Measurements from ENCODE around the gene PGGT1B. TPM values are rescaled to one million over a fixed set of nuclear protein-coding genes. Genes with fewer than 3 reads are reported as not detected.
A peak's percentile ranks its signal among the peaks of the same experiment; 100 is the strongest.

The PGGT1B gene
- total RNA-seq, 4 donors from 2014 or later: 19.9 to 30.8 (median 20.9) TPM

- TF ChIP-seq CTCF (IDR thresholded peaks at IDR 0.05) (no peak), POLR2A (IDR thresholded peaks at IDR 0.05) (no peak)
- Histone ChIP-seq H3K4me1 (no peaks in the 10 kb centered on the region), H3K4me3 (replicated peaks in 1 of 3) (no peak overlapping the region), H3K27ac (no peak overlapping the region), H3K27me3 (peaks cover 10% of the 10 kb centered on the region), H3K9me3 (no peaks in the 10 kb centered on the region), H3K36me3 (no peaks in the 10 kb centered on the region)
- intact Hi-C loops (cut with DNase I): no loop called here
- DNase-seq: no peak
These were observed 75.9 kb downstream of the PGGT1B start for GRCh38 chr5:115186794-115187193.

GRCh38 chr5:115184770-115185169 is 77.9 kb downstream of the PGGT1B start:
- Histone ChIP-seq H3K36me3 (no peaks in the 10 kb centered on the region), H3K27ac (no peak overlapping the region), H3K4me3 (replicated peaks in 1 of 3) (no peak overlapping the region), H3K4me1 (peaks cover 7 to 8% of the 10 kb centered on the region in 2 donors), H3K9me3 (no peaks in the 10 kb centered on the region), H3K27me3 (peaks cover 21% of the 10 kb centered on the region)
- 79 to 86% methylated on average over 2 of the region's 2 CpGs for WGBS, 2 donors
- no peak for TF ChIP-seq CTCF (IDR thresholded peaks at IDR 0.05)
- no peak for TF ChIP-seq POLR2A (IDR thresholded peaks at IDR 0.05)
- intact Hi-C loops (cut with DNase I): no loop called here
- DNase-seq: no peak

GRCh38 chr5:115181757-115182156 is 80.9 kb downstream of the PGGT1B start:
- Histone ChIP-seq H3K27me3 (peaks cover 29% of the 10 kb centered on the region), H3K27ac (no peak overlapping the region), H3K4me3 (replicated peaks in 1 of 3) (no peak overlapping the region), H3K36me3 (no peaks in the 10 kb centered on the region), H3K4me1 (peaks cover 16% of the 10 kb centered on the region in 2 donors), H3K9me3 (no peaks in the 10 kb centered on the region)
- intact Hi-C loops (cut with DNase I): no loop called here
- TF ChIP-seq POLR2A (IDR thresholded peaks at IDR 0.05): no peak
- no peak for TF ChIP-seq CTCF (IDR thresholded peaks at IDR 0.05)
- DNase-seq: no peak

GRCh38 chr5:115180165-115180709 is 82.4 kb downstream of the PGGT1B start:
- Histone ChIP-seq H3K9me3 (no peaks in the 10 kb centered on the region), H3K36me3 (no peaks in the 10 kb centered on the region), H3K4me1 (peaks cover 16% of the 10 kb centered on the region in 2 donors), H3K4me3 (replicated peaks in 1 of 3) (peak overlapping the region; percentile 8 to 35 (median 22)), H3K27ac (no peak overlapping the region), H3K27me3 (peaks cover 29% of the 10 kb centered on the region)
- WGBS, 2 donors: 3 to 6% methylated on average over 19 to 44 of the region's 54 CpGs
- peak; percentile 10 to 16 for DNase-seq
- TF ChIP-seq CTCF (IDR thresholded peaks at IDR 0.05) (no peak), POLR2A (IDR thresholded peaks at IDR 0.05) (no peak)
- intact Hi-C loops (cut with DNase I): no loop called here

GRCh38 chr5:115179394-115180164 is 83.1 kb downstream of the PGGT1B start:
- peaks cover 16% of the 10 kb centered on the region in 2 donors for H3K4me1 ChIP-seq
- no peak for TF ChIP-seq CTCF (IDR thresholded peaks at IDR 0.05)
- TF ChIP-seq POLR2A (IDR thresholded peaks at IDR 0.05): no peak
- peaks cover 29% of the 10 kb centered on the region for H3K27me3 ChIP-seq
- peak overlapping the region; percentile 8 to 35 (median 22) for H3K4me3 ChIP-seq (replicated peaks in 1 of 3)
- H3K36me3 ChIP-seq: no peaks in the 10 kb centered on the region
- intact Hi-C loops (cut with DNase I): no loop called here
- H3K27ac ChIP-seq: no peak overlapping the region
- DNase-seq: peak; percentile 6 to 17
- no peaks in the 10 kb centered on the region for H3K9me3 ChIP-seq
- 3% methylated on average over 47 to 53 of the region's 56 CpGs for WGBS, 2 donors

Measured in thyroid gland (tissue), 4 donors.